GM19099 (cell line): ENCODE data around the gene USP6NL.

Experiments
- POLR2A ChIP-seq: IDR thresholded peaks from 3 replicates; pipeline ENCODE4 v1.6.1; 2011; ENCODE audit warnings: low read depth; ENCODE audit not compliant: insufficient read length; ENCODE audit errors: extremely low read depth

USP6NL gene

GRCh38 chr10:11448545-11449244 lies 162.8 kb downstream of the USP6NL start:
- no peak for TF ChIP-seq POLR2A

- TF ChIP-seq POLR2A = no peak
Measured at GRCh38 chr10:11448190-11448544, 163.3 kb downstream of the USP6NL start.

- no peak for TF ChIP-seq POLR2A
Measured at GRCh38 chr10:11447586-11447985, 163.9 kb downstream of the USP6NL start.

GRCh38 chr10:11446864-11447263 lies 164.6 kb downstream of the USP6NL start:
- TF ChIP-seq POLR2A = no peak

GRCh38 chr10:11446133-11446532 lies 165.3 kb downstream of the USP6NL start:
- TF ChIP-seq POLR2A = no peak

GRCh38 chr10:11444531-11445228 lies 166.8 kb downstream of the USP6NL start:
- no peak for TF ChIP-seq POLR2A

- no peak for TF ChIP-seq POLR2A
Measured at GRCh38 chr10:11444155-11444530, 167.3 kb downstream of the USP6NL start.

GRCh38 chr10:11443468-11444154 lies 167.8 kb downstream of the USP6NL start:
- no peak for TF ChIP-seq POLR2A

GRCh38 chr10:11442001-11442773 lies 169.3 kb downstream of the USP6NL start:
- TF ChIP-seq POLR2A = no peak

GRCh38 chr10:11441151-11441535 lies 170.3 kb downstream of the USP6NL start:
- TF ChIP-seq POLR2A = no peak

GRCh38 chr10:11440250-11441150 lies 170.9 kb downstream of the USP6NL start:
- no peak for TF ChIP-seq POLR2A

- TF ChIP-seq POLR2A = no peak
Measured at GRCh38 chr10:11439523-11440053, 171.9 kb downstream of the USP6NL start.

- no peak for TF ChIP-seq POLR2A
Measured at GRCh38 chr10:11437391-11438142, 173.9 kb downstream of the USP6NL start.
